OCI-LY7 (cell line): ENCODE data around the gene EPB41. TPM values are rescaled to one million over a fixed set of nuclear protein-coding genes. Genes with fewer than 3 reads are reported as not detected.

Experiments
- BruUV-seq: library from RNA; stranded (reverse); fragments of 400-500 nt; replicated peaks from 2 replicates; lab custom pipeline; 2021; lab: Mats Ljungman, UMichigan
- CTCF ChIA-PET: fragments of 300-600 bp; sonication (Branson Sonifier 250); formaldehyde crosslinking; loops from one replicate; lab custom pipeline; 2022; ENCODE audit warnings: antibody characterized with exemption; ENCODE audit not compliant: unreplicated experiment; lab: Charles Lee
- POLR2A ChIA-PET: fragments of 300-600 bp; sonication (Branson Sonifier 250); formaldehyde crosslinking; loops from one replicate; lab custom pipeline; 2022; ENCODE audit warnings: antibody characterized with exemption; lab: Charles Lee
- DNase-seq: peaks from one replicate; pipeline ENCODE4 v3.0.0-alpha.2; 2015; ENCODE audit warnings: low spot score
- H2AFZ ChIP-seq: fragments of 200-600 bp; sonication (generic), shearing (Covaris generic); 2 replicates; pipeline ENCODE4 v1.6.1; 2014; ENCODE audit warnings: mild to moderate bottlenecking, antibody characterized with exemption, low read length, moderate library complexity
- H3K27ac ChIP-seq: fragments of 200-600 bp; sonication (generic); 2 replicates; pipeline ENCODE4 v1.5.1; 2014; ENCODE audit warnings: mixed run types, low read depth, mild to moderate bottlenecking, moderate library complexity, low read length, inconsistent platforms; ENCODE audit not compliant: poor library complexity, severe bottlenecking
- H3K36me3 ChIP-seq: fragments of 200-600 bp; sonication (generic); 2 replicates; pipeline ENCODE4 v1.6.1; 2014; ENCODE audit warnings: mild to moderate bottlenecking, antibody characterized with exemption, low read length, moderate library complexity, mixed read lengths; ENCODE audit not compliant: insufficient read depth
- H3K4me1 ChIP-seq: fragments of 200-600 bp; sonication (generic); 2 replicates; pipeline ENCODE4 v1.5.1; 2014; ENCODE audit warnings: mild to moderate bottlenecking, low read length; ENCODE audit not compliant: insufficient read depth, poor library complexity, severe bottlenecking
- H3K4me2 ChIP-seq: fragments of 200-600 bp; sonication (generic); 2 replicates; pipeline ENCODE4 v1.6.1; 2014; ENCODE audit warnings: mild to moderate bottlenecking, low read length
- H3K4me3 ChIP-seq: fragments of 200-600 bp; sonication (generic); 2 replicates; pipeline ENCODE4 v1.5.1; 2014; ENCODE audit warnings: mild to moderate bottlenecking, low read depth, low read length; ENCODE audit not compliant: poor library complexity, severe bottlenecking
- H3K79me2 ChIP-seq: fragments of 200-600 bp; sonication (generic); 2 replicates; pipeline ENCODE4 v1.6.1; 2016; ENCODE audit warnings: low read depth, mild to moderate bottlenecking, low read length, moderate library complexity, mixed read lengths; ENCODE audit not compliant: insufficient read depth
- H3K9me2 ChIP-seq: fragments of 200-600 bp; sonication (generic); 2 replicates; pipeline ENCODE4 v1.6.1; 2016; ENCODE audit warnings: mild to moderate bottlenecking, low read length, mixed read lengths; ENCODE audit not compliant: insufficient read depth
- H3K9me3 ChIP-seq: fragments of 200-600 bp; sonication (generic); 2 replicates; pipeline ENCODE4 v1.6.1; 2014; ENCODE audit warnings: mild to moderate bottlenecking, mixed run types, low read length, mixed read lengths
- H4K20me1 ChIP-seq: fragments of 200-600 bp; sonication (generic); 2 replicates; pipeline ENCODE4 v1.6.1; 2014; ENCODE audit warnings: mild to moderate bottlenecking, antibody characterized with exemption, low read length, moderate library complexity, mixed read lengths; ENCODE audit not compliant: insufficient read depth
- EZH2phosphoT487 ChIP-seq: fragments of 200-600 bp; sonication (generic); IDR thresholded peaks from 2 replicates; pipeline ENCODE4 v1.6.1; 2018; ENCODE audit warnings: low read depth, borderline replicate concordance, mild to moderate bottlenecking, mixed run types, antibody characterized with exemption, low read length, moderate library complexity, mixed read lengths
- intact Hi-C: fragments of 100-400 bp; cut with micrococcal nuclease; formaldehyde crosslinking; loops from one replicate; pipeline ENCODE4 v1.10.0; 2022; ENCODE audit not compliant: unreplicated experiment
- total RNA-seq, 2 experiments: library from RNA; depleted of rRNA in 1 of 2; stranded (reverse); fragments of >200 nt in 1 of 2; shearing (Covaris generic) in 1 of 2; gene quantifications; 2 replicates each; pipeline ENCODE4 v1.2.3, GENCODE V29; 2014 to 2022
- TF ChIP-seq, protein P1 (sequence below): fragments of 200-600 bp; sonication (generic); conservative IDR thresholded peaks from 2 replicates; pipeline ENCODE4 v1.5.1; 2014; ENCODE audit warnings: mild to moderate bottlenecking, antibody characterized with exemption, low read length, moderate library complexity, mixed read lengths

EPB41 gene
- total RNA-seq, 2 experiments from 2014 or later = 102 to 103 TPM

GRCh38 chr1:28915031-28915895, 894 bp downstream of the EPB41 start:
- H3K79me2 ChIP-seq = peaks cover 52% of the 10 kb centered on the region
- no peak for TF ChIP-seq EZH2phosphoT487
- TF ChIP-seq, protein P1, sequence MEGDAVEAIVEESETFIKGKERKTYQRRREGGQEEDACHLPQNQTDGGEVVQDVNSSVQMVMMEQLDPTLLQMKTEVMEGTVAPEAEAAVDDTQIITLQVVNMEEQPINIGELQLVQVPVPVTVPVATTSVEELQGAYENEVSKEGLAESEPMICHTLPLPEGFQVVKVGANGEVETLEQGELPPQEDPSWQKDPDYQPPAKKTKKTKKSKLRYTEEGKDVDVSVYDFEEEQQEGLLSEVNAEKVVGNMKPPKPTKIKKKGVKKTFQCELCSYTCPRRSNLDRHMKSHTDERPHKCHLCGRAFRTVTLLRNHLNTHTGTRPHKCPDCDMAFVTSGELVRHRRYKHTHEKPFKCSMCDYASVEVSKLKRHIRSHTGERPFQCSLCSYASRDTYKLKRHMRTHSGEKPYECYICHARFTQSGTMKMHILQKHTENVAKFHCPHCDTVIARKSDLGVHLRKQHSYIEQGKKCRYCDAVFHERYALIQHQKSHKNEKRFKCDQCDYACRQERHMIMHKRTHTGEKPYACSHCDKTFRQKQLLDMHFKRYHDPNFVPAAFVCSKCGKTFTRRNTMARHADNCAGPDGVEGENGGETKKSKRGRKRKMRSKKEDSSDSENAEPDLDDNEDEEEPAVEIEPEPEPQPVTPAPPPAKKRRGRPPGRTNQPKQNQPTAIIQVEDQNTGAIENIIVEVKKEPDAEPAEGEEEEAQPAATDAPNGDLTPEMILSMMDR = no peak

GRCh38 chr1:28917757-28918118, 3.4 kb downstream of the EPB41 start:
- H4K20me1 ChIP-seq = peaks cover 14% of the 10 kb centered on the region
- peaks cover 73% of the 10 kb centered on the region for H3K79me2 ChIP-seq
- 0 out of 2 replicates have a peak, but pooled peaks cover 4% of the 10 kb centered on the region for H3K36me3 ChIP-seq
- no peak overlapping the region for H3K4me2 ChIP-seq
- POLR2A ChIA-PET = no interaction called here
- no peaks in the 10 kb centered on the region for H3K9me2 ChIP-seq
- H3K9me3 ChIP-seq = no peaks in the 10 kb centered on the region
- peaks cover 30% of the 10 kb centered on the region for H3K4me1 ChIP-seq
- DNase-seq = no peak
- no TSS peak for BruUV-seq
- H3K27ac ChIP-seq = no peak overlapping the region
- TF ChIP-seq, protein P1 = no peak
- no peak for TF ChIP-seq EZH2phosphoT487
- intact Hi-C loops = no loop called here
- no peak overlapping the region for H3K4me3 ChIP-seq
- H2AFZ ChIP-seq = no peak overlapping the region
- CTCF ChIA-PET = no interaction called here

More at GRCh38 chr1:28915031-28915895, 894 bp downstream of the EPB41 start:
- Histone ChIP-seq H4K20me1 (peaks cover 14% of the 10 kb centered on the region), H3K36me3 (0 out of 2 replicates have a peak, but pooled peaks cover 4% of the 10 kb centered on the region), H3K9me3 (no peaks in the 10 kb centered on the region), H3K4me3 (peak overlapping the region; percentile 92), H3K27ac (peak overlapping the region; percentile 68), H2AFZ (peak overlapping the region; percentile 62; the same call in 1 of the 2 replicates), H3K4me2 (peak overlapping the region; percentile 84), H3K4me1 (peaks cover 23% of the 10 kb centered on the region), H3K9me2 (no peaks in the 10 kb centered on the region)
- no TSS peak for BruUV-seq
- DNase-seq = peak; percentile 63
- CTCF ChIA-PET = no interaction called here
- intact Hi-C loops = no loop called here
- POLR2A ChIA-PET = interaction anchor here (0.6 to 2.6 kb wide), 9 partner anchors 9 to 200 kb away, joined by 3 to 14 read pairs (median 3); no protein-coding TSS in a partner anchor
